ENCODE data around the gene ANKRD33.

GRCh38 chr12:51913071-51914033, 25.4 kb downstream of the ANKRD33 start:
- no peak for TF ChIP-seq HES4 (CRISPR knock-in tag; IDR thresholded peaks at IDR 0.05; ENCODE audit: borderline replicate concordance)
- TF ChIP-seq CTCF (CRISPR knock-in tag; IDR thresholded peaks at IDR 0.05), result peak; percentile 30; the same call in 1 of the 2 replicates
- TF ChIP-seq ZNF232 (CRISPR knock-in tag; IDR thresholded peaks at IDR 0.05; ENCODE audit: borderline replicate concordance), result no peak
- no peak for TF ChIP-seq ATF3 (CRISPR knock-in tag; IDR thresholded peaks at IDR 0.05)
- no peak for TF ChIP-seq RFX5 (IDR thresholded peaks at IDR 0.05; ENCODE audit: low read depth, low read length)
- TF ChIP-seq ESRRA (CRISPR knock-in tag; IDR thresholded peaks at IDR 0.05; ENCODE audit: low read depth), result no peak
- TF ChIP-seq ZNF891 (CRISPR knock-in tag; IDR thresholded peaks at IDR 0.05), result no peak
- TF ChIP-seq ZNF317 (CRISPR knock-in tag; IDR thresholded peaks at IDR 0.05), result no peak
- no peak for TF ChIP-seq MIER3 (CRISPR knock-in tag; IDR thresholded peaks at IDR 0.05; ENCODE audit: borderline replicate concordance)
- TF ChIP-seq ZNF274 (CRISPR knock-in tag; IDR thresholded peaks at IDR 0.05), result no peak
